HG03045 (cell line): ENCODE results near the gene SULT1C2.
"Not testable (repeated sequence)": the region's sequence is repeated elsewhere in the genome, so short reads cannot be mapped to it uniquely, and the experiment has no call there.

Experiments used
- ATAC-seq: cut with Tn5 transposase; IDR thresholded peaks from one replicate; pipeline ENCODE4 v1.9.1; 2021; ENCODE audit warnings: mild to moderate bottlenecking, moderate library complexity; ENCODE audit not compliant: unreplicated experiment

SULT1C2 gene

DNA sequence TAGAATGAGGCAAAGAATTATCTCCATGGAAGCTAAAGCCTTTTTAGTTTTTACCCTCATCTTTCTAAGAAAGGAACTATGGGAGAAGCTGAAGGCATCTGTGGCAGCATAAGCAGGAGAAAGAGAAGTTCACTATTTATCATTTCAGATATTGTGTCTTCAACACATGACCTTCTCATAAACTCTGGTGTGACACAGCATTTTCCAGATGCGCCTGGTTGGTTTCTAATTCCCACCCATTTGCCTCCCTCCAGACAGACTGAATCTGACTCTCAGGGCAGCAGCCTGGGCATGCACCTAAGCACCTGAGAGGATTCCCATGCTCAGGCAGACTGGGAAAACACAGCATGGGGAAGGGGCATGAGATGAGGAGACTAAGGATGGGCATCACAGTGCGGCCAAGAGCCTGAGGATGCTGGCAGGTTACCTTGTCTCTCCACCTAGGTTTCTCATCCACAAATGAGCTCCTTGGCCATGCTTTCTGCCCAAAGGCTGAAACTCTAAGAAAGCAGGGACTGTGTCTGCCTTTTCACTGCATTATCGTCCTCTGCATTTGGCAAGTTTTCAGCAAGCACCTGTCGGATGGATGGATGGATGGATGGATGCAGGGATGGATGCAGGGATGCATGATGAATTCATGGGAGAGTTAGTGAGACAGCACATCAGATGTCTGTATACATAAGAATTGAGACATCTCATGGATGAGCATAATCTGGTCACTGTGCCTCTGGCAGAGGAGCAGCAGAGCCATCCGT lies 60.3 kb downstream of the SULT1C2 start:
- no peak for ATAC-seq

DNA sequence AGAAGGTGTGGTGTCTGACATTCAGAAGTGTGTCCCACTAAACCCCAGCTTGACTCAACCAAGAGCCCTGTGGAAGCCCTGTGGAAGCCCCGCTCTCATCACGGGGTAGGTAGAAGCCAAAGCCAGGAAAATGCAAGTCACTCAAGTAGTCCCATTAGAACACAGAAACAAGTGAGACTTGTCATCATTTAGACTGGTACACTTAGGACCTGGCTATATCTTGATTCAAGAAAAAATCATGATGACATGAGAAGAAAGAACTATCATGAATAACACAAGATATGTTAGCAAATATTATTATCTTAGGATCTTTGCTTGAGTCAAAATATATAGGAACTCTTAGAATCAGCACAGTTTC lies 60.9 kb downstream of the SULT1C2 start:
- ATAC-seq = no peak

DNA sequence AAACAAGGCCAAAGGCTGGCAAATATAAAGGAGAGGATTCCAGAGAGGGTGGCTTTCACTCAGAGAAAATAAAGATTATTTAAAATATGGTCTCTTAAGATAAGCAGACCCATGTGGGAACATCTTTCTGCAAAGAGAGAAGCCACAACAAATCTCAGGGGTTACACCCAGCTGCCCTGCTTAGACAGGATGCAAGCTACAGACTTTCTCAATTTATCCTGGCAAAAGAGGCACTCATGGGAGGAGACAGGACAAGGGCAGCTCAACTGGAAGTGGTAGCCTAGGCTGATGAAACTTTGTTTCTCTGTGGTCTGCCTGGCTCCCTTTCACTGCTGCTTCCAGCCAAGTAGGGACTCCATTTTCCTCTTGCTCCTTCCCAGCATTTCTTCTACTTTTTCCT lies 63.2 kb downstream of the SULT1C2 start:
- ATAC-seq = no peak

DNA sequence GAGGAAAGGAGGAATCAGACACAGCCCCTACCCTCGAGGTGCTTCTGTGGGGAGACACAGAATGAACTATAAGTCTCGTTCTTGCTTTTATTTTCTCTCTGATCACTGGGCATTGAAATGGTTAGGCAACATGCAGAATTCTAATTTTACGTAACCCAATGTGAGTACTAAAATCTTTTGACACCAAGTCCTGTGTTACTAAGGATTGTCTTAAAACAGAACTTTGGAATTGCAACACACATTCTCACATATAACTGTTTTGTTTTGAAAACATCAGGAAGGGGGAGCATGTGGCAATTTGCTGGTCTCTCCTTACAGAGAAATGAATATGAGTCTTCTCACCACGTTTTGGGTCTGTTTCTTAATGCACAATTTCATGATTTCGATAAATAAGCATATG lies 65.4 kb downstream of the SULT1C2 start:
- ATAC-seq = no peak

DNA sequence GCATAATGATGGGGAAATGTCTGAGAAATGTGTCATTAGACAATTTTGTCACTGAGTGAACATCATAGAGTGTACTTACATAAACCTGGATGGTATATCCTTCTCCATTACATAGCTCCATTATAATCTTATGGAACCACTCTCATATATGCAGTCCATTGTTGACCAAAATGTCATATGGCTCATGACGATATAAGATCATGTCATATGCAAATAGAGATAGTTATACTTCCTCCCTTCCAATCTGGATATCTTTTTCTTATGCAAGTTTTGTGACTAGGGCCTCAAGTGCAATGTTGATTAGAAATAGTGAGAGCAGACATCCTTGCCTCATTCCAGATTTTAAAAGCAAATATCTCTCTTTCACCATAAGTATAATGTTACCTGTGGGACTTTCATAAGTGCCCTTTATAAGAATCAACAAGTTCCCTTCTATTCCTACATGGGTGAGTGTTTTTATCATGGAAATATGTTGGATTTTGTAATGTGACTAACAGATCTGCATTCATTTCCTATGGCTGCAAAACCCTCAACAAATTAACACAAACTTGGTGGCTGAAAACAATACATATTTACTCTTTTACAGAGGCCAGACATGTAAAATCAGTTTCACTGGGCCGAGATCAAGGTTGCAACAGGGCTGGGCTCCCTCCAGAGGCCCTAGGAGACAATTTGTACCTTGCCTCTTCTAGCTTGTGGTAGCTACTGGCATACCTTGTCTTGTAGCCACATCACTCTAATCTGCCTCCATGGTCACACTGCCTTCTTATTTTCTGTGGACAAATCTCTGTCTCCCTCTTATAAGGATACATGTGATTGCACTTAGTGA lies 67.4 kb downstream of the SULT1C2 start:
- ATAC-seq = no peak

DNA sequence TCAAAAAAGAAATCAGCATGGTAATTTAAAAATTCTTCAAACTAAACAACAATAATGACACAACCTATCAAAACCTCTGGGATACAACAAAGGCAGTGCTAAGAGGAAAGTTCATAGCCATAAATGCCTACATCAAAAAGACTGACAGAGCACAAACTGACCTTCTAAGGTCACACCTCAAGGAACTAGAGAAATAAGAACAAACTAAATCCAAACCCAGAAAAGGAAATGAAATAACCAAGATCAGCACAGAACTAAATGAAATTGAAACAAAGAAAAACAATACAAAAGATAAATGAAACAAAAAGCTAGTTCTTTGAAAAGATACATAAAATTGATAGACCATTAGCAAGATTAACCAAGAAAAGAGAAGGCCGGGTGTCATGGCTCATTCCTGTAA lies 70.6 kb downstream of the SULT1C2 start:
- ATAC-seq = not testable (repeated sequence)
